CD4-positive, alpha-beta T cell (primary cell): ENCODE data around the gene RHBDD3. TPM values are rescaled to one million over a fixed set of nuclear protein-coding genes. Genes with fewer than 3 reads are reported as not detected.
"Not testable (repeated sequence)": the region's sequence is repeated elsewhere in the genome, so short reads cannot be mapped to it uniquely, and the experiment has no call there.

Source experiments
- ATAC-seq: fragments of 200-7000 bp; cut with Tn5 transposase; one replicate; pipeline ENCODE4 v1.10.0; 2022; ENCODE audit warnings: mild to moderate bottlenecking; ENCODE audit not compliant: poor library complexity
- CTCF ChIA-PET: fragments of 350-600 bp; sonication (Branson Sonifier 250); formaldehyde crosslinking; loops from one replicate; lab custom pipeline; 2021; ENCODE audit warnings: antibody characterized with exemption, inconsistent platforms; lab: Charles Lee
- POLR2A ChIA-PET: fragments of 350-600 bp; sonication (Branson Sonifier 250); formaldehyde crosslinking; loops from one replicate; lab custom pipeline; 2021; ENCODE audit warnings: antibody characterized with exemption, inconsistent platforms; lab: Charles Lee
- DNase-seq, 14 experiments: peaks; one replicate each; pipeline ENCODE4 v3.0.0-alpha.2; 2013 to 2020; ENCODE audit warnings: mixed read lengths in 2 of 14
- H3K27ac ChIP-seq, 2 donors: one replicate each; pipeline versions ENCODE4 v1.5.1 to v1.7.0; 2013; ENCODE audit warnings: low read length in 2 of 2, low read depth in 1 of 2, mild to moderate bottlenecking in 1 of 2
- H3K27me3 ChIP-seq, 2 experiments: 1 replicate in 1 of 2; 2 replicates in 1 of 2; pipeline versions ENCODE4 v1.6.1 to v1.7.0; 2013; ENCODE audit warnings: low read length in 2 of 2, control low read depth in 1 of 2, mild to moderate bottlenecking in 1 of 2, moderate library complexity in 1 of 2; ENCODE audit not compliant: insufficient read depth in 2 of 2, control insufficient read depth in 1 of 2
- H3K36me3 ChIP-seq: one replicate; pipeline ENCODE4 v1.6.1; 2013; ENCODE audit warnings: low read length, control low read depth; ENCODE audit not compliant: insufficient read depth
- H3K4me1 ChIP-seq: one replicate; pipeline ENCODE4 v1.6.1; 2013; ENCODE audit warnings: low read length, control low read depth; ENCODE audit not compliant: insufficient read depth
- H3K4me3 ChIP-seq: one replicate; pipeline ENCODE4 v1.5.1; 2013; ENCODE audit warnings: mild to moderate bottlenecking, low read length, moderate library complexity
- H3K9me3 ChIP-seq, 2 experiments: 1 replicate in 1 of 2; 2 replicates in 1 of 2; pipeline versions ENCODE4 v1.6.1 to v1.7.0; 2013; ENCODE audit warnings: low read length in 2 of 2, mild to moderate bottlenecking in 2 of 2, control low read depth in 1 of 2, moderate library complexity in 1 of 2; ENCODE audit not compliant: control insufficient read depth in 1 of 2, insufficient read depth in 1 of 2
- H3K27ac Mint-ChIP-seq: one replicate; pipeline ENCODE4 v1.8.0; 2020; ENCODE audit warnings: mixed read lengths
- H3K27me3 Mint-ChIP-seq: one replicate; pipeline ENCODE4 v1.8.0; 2021; ENCODE audit warnings: mixed read lengths
- H3K36me3 Mint-ChIP-seq: one replicate; pipeline ENCODE4 v1.8.0; 2021; ENCODE audit warnings: low read depth, mixed read lengths
- H3K4me1 Mint-ChIP-seq: one replicate; pipeline ENCODE4 v1.8.0; 2021; ENCODE audit warnings: low read depth, mixed read lengths
- H3K4me3 Mint-ChIP-seq: one replicate; pipeline ENCODE4 v1.8.0; 2020; ENCODE audit warnings: mild to moderate bottlenecking, mixed read lengths
- H3K9me3 Mint-ChIP-seq: one replicate; pipeline ENCODE4 v1.8.0; 2020; ENCODE audit warnings: mixed read lengths
- intact Hi-C, 2 experiments: fragments of 100-400 bp; cut with DNase I in 1 of 2; cut with micrococcal nuclease in 1 of 2; formaldehyde crosslinking; loops; one replicate each; pipeline versions ENCODE4 v1.15.1 to v1.9.0; 2023 to 2025; cut with DNase I, micrococcal nuclease
- total RNA-seq, 174 experiments: library from RNA in 2 of 174; stranded (reverse) in 2 of 174; gene quantifications; one replicate each; pipeline ENCODE4 v1.2.3 and lab custom pipeline; 2021 to 2026
- TF ChIP-seq, protein P1 (sequence below): fragments of 200-600 bp; IDR thresholded peaks from one replicate; pipeline ENCODE4 v1.8.0; 2022; ENCODE audit warnings: antibody characterized with exemption, mild to moderate bottlenecking

The RHBDD3 gene
- total RNA-seq, 2 experiments from 2014 or later: 9.0 to 11.7 TPM

DNA sequence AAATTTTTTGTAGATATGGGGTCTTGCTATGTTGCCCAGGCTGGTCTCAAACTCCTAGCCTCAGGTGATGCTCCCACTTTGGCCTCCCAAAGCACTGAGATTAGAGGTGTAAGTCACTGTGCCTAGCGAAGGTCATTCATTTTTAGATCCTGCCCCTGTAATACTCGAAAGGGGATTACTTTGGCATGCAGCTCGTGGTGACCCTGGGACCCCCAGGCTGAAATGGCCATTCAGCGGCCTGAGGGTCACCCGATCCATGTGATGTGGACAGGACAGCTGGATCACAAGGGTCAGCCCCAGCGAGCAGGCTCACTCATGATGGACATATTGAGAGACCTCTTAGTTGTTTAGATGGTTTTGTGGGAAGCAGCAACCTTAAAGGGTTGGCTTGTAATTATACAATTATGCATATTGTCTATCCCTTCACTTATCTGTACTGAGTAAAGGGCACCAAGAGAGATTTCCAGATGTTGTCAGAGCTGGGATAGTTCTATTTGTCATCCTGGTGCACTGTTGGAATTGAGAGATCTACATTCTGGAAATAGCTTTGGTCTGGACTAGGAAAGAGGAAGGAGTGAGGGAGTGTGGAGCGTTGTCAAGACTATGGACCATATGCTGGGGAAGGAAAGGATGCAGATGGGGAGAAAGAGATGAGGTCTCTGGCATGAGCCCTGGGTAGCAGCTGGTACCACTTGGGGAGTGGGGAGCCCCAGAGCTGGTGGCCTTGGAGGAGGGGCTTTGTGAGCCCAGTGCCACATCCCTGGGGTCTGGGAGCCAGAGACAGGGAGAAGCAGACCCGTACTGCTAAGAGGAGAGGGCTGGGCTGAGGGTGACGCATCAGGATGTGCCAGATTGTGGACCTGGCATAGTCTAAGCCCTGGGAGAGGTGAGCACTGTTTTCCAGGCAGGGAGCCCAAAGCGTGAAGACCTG, 15.5 kb downstream of the RHBDD3 start:
- no peak for ATAC-seq
- Histone ChIP-seq H3K36me3 (no peaks in the 10 kb centered on the region), H3K27ac (no peak overlapping the region), H3K4me1 (no peaks in the 10 kb centered on the region), H3K9me3 (peaks cover 0 to 7% of the 10 kb centered on the region in 2 experiments), H3K4me3 (no peak overlapping the region), H3K27me3 (no peaks in the 10 kb centered on the region)
- intact Hi-C loops: no loop called here
- H3K9me3 Mint-ChIP-seq: no peaks in the 10 kb centered on the region
- TF ChIP-seq, protein P1, sequence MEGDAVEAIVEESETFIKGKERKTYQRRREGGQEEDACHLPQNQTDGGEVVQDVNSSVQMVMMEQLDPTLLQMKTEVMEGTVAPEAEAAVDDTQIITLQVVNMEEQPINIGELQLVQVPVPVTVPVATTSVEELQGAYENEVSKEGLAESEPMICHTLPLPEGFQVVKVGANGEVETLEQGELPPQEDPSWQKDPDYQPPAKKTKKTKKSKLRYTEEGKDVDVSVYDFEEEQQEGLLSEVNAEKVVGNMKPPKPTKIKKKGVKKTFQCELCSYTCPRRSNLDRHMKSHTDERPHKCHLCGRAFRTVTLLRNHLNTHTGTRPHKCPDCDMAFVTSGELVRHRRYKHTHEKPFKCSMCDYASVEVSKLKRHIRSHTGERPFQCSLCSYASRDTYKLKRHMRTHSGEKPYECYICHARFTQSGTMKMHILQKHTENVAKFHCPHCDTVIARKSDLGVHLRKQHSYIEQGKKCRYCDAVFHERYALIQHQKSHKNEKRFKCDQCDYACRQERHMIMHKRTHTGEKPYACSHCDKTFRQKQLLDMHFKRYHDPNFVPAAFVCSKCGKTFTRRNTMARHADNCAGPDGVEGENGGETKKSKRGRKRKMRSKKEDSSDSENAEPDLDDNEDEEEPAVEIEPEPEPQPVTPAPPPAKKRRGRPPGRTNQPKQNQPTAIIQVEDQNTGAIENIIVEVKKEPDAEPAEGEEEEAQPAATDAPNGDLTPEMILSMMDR: no peak
- POLR2A ChIA-PET: no interaction called here
- no peaks in the 10 kb centered on the region for H3K27me3 Mint-ChIP-seq
- no peaks in the 10 kb centered on the region for H3K36me3 Mint-ChIP-seq
- H3K4me1 Mint-ChIP-seq: no peaks in the 10 kb centered on the region
- H3K27ac Mint-ChIP-seq: no peak overlapping the region
- no peak for DNase-seq
- no peak overlapping the region for H3K4me3 Mint-ChIP-seq
- CTCF ChIA-PET: no interaction called here

DNA sequence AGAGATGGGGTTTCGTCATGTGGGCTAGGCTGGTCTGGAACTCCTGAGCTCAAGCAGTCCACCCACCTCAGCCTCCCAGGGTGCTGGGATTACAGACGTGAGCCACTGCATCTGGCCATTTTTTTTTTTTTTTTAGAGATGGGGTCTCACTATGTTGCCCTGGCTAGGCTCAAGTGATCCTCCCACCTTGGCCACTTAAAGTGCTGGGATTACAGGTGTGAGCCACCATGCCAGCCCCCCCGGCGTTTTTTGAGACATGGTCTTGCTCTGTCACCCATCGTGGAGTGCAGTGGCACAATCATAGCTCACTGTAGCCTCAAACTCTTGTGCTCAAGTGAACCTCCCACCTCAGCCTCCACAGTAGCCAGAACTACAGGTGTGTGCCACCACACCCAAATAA, 16.5 kb downstream of the RHBDD3 start:
- H3K9me3 Mint-ChIP-seq: no peaks in the 10 kb centered on the region
- Histone ChIP-seq H3K9me3 (peaks cover 0 to 7% of the 10 kb centered on the region in 2 experiments), H3K36me3 (no peaks in the 10 kb centered on the region), H3K4me3 (no peak overlapping the region), H3K27ac (no peak overlapping the region), H3K4me1 (no peaks in the 10 kb centered on the region), H3K27me3 (no peaks in the 10 kb centered on the region)
- ATAC-seq (no peak), DNase-seq (no peak)
- H3K36me3 Mint-ChIP-seq: no peaks in the 10 kb centered on the region
- no peak overlapping the region for H3K27ac Mint-ChIP-seq
- no peak overlapping the region for H3K4me3 Mint-ChIP-seq
- TF ChIP-seq, protein P1: no peak
- POLR2A ChIA-PET: no interaction called here
- intact Hi-C loops: no loop called here
- no peaks in the 10 kb centered on the region for H3K27me3 Mint-ChIP-seq
- no peaks in the 10 kb centered on the region for H3K4me1 Mint-ChIP-seq
- CTCF ChIA-PET: no interaction called here

DNA sequence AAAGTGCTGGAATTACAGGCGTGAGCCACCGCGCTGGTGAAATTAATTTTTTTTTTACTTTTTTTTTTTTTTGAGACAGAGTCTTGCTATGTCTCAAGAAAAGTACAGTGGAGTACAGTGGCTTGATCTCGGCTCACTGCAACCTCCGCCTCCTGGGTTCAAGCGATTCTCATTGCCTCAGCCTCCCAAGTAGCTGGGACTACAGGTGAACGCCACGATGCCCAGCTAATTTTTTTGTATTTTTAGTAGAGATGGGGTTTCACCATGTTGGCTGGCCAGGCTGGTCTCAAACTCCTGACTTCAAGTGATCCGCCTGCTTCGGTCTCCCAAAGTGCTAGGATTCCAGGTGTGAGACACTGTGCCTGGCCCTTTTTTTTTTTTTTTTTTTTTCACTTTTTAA, 19.9 kb downstream of the RHBDD3 start:
- H3K4me3 Mint-ChIP-seq, H3K4me3 ChIP-seq, H3K4me1 Mint-ChIP-seq, H3K27me3 ChIP-seq, H3K4me1 ChIP-seq, H3K9me3 Mint-ChIP-seq, H3K36me3 Mint-ChIP-seq, H3K9me3 ChIP-seq, POLR2A ChIA-PET, ATAC-seq, H3K27ac Mint-ChIP-seq, DNase-seq, H3K27ac ChIP-seq, H3K36me3 ChIP-seq: not testable (repeated sequence)
- intact Hi-C loops: loop anchor here in 1 of 2 experiments (2.0 to 10.0 kb wide), 3 partner anchors 93 to 647 kb away; no protein-coding TSS in a partner anchor
- CTCF ChIA-PET: interaction anchor here (1.2 kb wide), 1 partner anchor 25 kb away, joined by 4 read pairs; no protein-coding TSS in a partner anchor
- H3K27me3 Mint-ChIP-seq: peaks cover 19% of the 10 kb centered on the region
